ENCODE measurements around the gene C2orf69. TPM values are rescaled to one million over a fixed set of nuclear protein-coding genes. Genes with fewer than 3 reads are reported as not detected.

C2orf69 gene
- total RNA-seq, 1 experiment from 2014 or later = 21.6 TPM

- TF ChIP-seq, protein P1, sequence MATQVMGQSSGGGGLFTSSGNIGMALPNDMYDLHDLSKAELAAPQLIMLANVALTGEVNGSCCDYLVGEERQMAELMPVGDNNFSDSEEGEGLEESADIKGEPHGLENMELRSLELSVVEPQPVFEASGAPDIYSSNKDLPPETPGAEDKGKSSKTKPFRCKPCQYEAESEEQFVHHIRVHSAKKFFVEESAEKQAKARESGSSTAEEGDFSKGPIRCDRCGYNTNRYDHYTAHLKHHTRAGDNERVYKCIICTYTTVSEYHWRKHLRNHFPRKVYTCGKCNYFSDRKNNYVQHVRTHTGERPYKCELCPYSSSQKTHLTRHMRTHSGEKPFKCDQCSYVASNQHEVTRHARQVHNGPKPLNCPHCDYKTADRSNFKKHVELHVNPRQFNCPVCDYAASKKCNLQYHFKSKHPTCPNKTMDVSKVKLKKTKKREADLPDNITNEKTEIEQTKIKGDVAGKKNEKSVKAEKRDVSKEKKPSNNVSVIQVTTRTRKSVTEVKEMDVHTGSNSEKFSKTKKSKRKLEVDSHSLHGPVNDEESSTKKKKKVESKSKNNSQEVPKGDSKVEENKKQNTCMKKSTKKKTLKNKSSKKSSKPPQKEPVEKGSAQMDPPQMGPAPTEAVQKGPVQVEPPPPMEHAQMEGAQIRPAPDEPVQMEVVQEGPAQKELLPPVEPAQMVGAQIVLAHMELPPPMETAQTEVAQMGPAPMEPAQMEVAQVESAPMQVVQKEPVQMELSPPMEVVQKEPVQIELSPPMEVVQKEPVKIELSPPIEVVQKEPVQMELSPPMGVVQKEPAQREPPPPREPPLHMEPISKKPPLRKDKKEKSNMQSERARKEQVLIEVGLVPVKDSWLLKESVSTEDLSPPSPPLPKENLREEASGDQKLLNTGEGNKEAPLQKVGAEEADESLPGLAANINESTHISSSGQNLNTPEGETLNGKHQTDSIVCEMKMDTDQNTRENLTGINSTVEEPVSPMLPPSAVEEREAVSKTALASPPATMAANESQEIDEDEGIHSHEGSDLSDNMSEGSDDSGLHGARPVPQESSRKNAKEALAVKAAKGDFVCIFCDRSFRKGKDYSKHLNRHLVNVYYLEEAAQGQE (IDR thresholded peaks at IDR 0.05; ENCODE audit: low read depth) = no peak
- TF ChIP-seq EZH2 (IDR thresholded peaks at IDR 0.05) (no peak), SP1 (IDR thresholded peaks at IDR 0.05; ENCODE audit: low read depth) (no peak), JUND (IDR thresholded peaks at IDR 0.05) (no peak)
Measured at GRCh38 chr2:199895406-199895805, 15.7 kb upstream of the C2orf69 start (continued).

GRCh38 chr2:199896617-199897016 lies 14.5 kb upstream of the C2orf69 start:
- CTCF ChIA-PET = no interaction called here
- no peak for TF ChIP-seq POLR2AphosphoS5 (IDR thresholded peaks at IDR 0.05; ENCODE audit: low read depth, low read length)
- TF ChIP-seq SIN3A (IDR thresholded peaks at IDR 0.05; ENCODE audit: low read depth) = no peak
- no peak for TF ChIP-seq EZH2phosphoT487 (IDR thresholded peaks at IDR 0.05; ENCODE audit: borderline replicate concordance)
- TF ChIP-seq CBX3 (IDR thresholded peaks at IDR 0.05; ENCODE audit: low read depth) = no peak
- no peak for TF ChIP-seq YY1 (IDR thresholded peaks at IDR 0.05; ENCODE audit: extremely low read depth, insufficient replicate concordance, low read depth, low read length)
- TF ChIP-seq, protein P2, sequence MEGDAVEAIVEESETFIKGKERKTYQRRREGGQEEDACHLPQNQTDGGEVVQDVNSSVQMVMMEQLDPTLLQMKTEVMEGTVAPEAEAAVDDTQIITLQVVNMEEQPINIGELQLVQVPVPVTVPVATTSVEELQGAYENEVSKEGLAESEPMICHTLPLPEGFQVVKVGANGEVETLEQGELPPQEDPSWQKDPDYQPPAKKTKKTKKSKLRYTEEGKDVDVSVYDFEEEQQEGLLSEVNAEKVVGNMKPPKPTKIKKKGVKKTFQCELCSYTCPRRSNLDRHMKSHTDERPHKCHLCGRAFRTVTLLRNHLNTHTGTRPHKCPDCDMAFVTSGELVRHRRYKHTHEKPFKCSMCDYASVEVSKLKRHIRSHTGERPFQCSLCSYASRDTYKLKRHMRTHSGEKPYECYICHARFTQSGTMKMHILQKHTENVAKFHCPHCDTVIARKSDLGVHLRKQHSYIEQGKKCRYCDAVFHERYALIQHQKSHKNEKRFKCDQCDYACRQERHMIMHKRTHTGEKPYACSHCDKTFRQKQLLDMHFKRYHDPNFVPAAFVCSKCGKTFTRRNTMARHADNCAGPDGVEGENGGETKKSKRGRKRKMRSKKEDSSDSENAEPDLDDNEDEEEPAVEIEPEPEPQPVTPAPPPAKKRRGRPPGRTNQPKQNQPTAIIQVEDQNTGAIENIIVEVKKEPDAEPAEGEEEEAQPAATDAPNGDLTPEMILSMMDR (IDR thresholded peaks at IDR 0.05 in 2 of 3, conservative IDR thresholded peaks at IDR 0.05 in 1 of 3; ENCODE audit: borderline replicate concordance in 1 of 3, insufficient read depth in 1 of 3, low read depth in 2 of 3, low read length in 2 of 3) = no peak
- TF ChIP-seq MAX (IDR thresholded peaks at IDR 0.05) = no peak
- no peak for TF ChIP-seq FOSL1 (IDR thresholded peaks at IDR 0.05; ENCODE audit: low read depth)
- TF ChIP-seq CEBPB (IDR thresholded peaks at IDR 0.05; ENCODE audit: low read depth) = no peak
- no peak for TF ChIP-seq ELF1 (IDR thresholded peaks at IDR 0.05; ENCODE audit: borderline replicate concordance, low read depth)
- TF ChIP-seq EZH2 (IDR thresholded peaks at IDR 0.05) = no peak
- TF ChIP-seq, protein P3, sequence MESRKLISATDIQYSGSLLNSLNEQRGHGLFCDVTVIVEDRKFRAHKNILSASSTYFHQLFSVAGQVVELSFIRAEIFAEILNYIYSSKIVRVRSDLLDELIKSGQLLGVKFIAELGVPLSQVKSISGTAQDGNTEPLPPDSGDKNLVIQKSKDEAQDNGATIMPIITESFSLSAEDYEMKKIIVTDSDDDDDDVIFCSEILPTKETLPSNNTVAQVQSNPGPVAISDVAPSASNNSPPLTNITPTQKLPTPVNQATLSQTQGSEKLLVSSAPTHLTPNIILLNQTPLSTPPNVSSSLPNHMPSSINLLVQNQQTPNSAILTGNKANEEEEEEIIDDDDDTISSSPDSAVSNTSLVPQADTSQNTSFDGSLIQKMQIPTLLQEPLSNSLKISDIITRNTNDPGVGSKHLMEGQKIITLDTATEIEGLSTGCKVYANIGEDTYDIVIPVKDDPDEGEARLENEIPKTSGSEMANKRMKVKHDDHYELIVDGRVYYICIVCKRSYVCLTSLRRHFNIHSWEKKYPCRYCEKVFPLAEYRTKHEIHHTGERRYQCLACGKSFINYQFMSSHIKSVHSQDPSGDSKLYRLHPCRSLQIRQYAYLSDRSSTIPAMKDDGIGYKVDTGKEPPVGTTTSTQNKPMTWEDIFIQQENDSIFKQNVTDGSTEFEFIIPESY (IDR thresholded peaks at IDR 0.05; ENCODE audit: extremely low read depth, insufficient replicate concordance, low read length) = no peak
- no peak for TF ChIP-seq POLR2A (IDR thresholded peaks at IDR 0.05; ENCODE audit: borderline replicate concordance, extremely low read depth, insufficient read depth, insufficient read length)
- TF ChIP-seq JUND (IDR thresholded peaks at IDR 0.05) = no peak

More at GRCh38 chr2:199896617-199897016, 14.5 kb upstream of the C2orf69 start:
- no peaks in the 10 kb centered on the region for H3K9me3 ChIP-seq (ENCODE audit: control insufficient read depth in 1 of 2, insufficient read depth in 1 of 2, low read depth in 1 of 2, low read length in 2 of 2)
- H2AFZ ChIP-seq (ENCODE audit: low read depth, low read length, poor library complexity, severe bottlenecking) = no peak overlapping the region
- POLR2A ChIA-PET = no interaction called here
- ATAC-seq (no peak), DNase-seq (ENCODE audit: low read depth, low spot score) (no peak)
- no peak overlapping the region for H3K4me2 ChIP-seq (ENCODE audit: low read length)
- H3K27me3 ChIP-seq (ENCODE audit: insufficient read depth, low read length) = no peaks in the 10 kb centered on the region
- H3K36me3 ChIP-seq (ENCODE audit: control insufficient read depth in 1 of 2, insufficient read depth in 2 of 2, low read length in 2 of 2) = no peaks in the 10 kb centered on the region
- intact Hi-C loops (cut with micrococcal nuclease) = no loop called here
- no peak overlapping the region for H3K4me3 ChIP-seq (replicated peaks in 1 of 2; ENCODE audit: low read depth in 1 of 2, low read length in 2 of 2)
- H3K4me1 ChIP-seq (ENCODE audit: control insufficient read depth in 1 of 2, insufficient read depth in 2 of 2, low read length in 2 of 2) = no peaks in the 10 kb centered on the region
- H3K27ac ChIP-seq (ENCODE audit: low read depth, low read length) = no peak overlapping the region
- no peaks in the 10 kb centered on the region for H3K9me2 ChIP-seq (ENCODE audit: insufficient read depth)
- no peak overlapping the region for H3K9ac ChIP-seq (ENCODE audit: low read length)
- RAD21 ChIA-PET (ENCODE audit: low non-redundant PET in 1 of 2, low total read pairs in 2 of 2, uncharacterized antibody in 2 of 2, unreplicated experiment in 2 of 2) = no interaction called here
- H3K79me2 ChIP-seq (ENCODE audit: insufficient read depth, low read length) = no peaks in the 10 kb centered on the region
- BruUV-seq (replicated peaks) = no TSS peak
- no peaks in the 10 kb centered on the region for H4K20me1 ChIP-seq (ENCODE audit: insufficient read depth)

All from HCT116 (cell line).